HG03460 (cell line): Measurements from ENCODE around the gene MICB.
"Not testable (repeated sequence)": the region's sequence is repeated elsewhere in the genome, so short reads cannot be mapped to it uniquely, and the experiment has no call there.

Source experiments
- ATAC-seq: cut with Tn5 transposase; IDR thresholded peaks from one replicate; pipeline ENCODE4 v1.9.1; 2021; ENCODE audit not compliant: unreplicated experiment

MICB gene

DNA sequence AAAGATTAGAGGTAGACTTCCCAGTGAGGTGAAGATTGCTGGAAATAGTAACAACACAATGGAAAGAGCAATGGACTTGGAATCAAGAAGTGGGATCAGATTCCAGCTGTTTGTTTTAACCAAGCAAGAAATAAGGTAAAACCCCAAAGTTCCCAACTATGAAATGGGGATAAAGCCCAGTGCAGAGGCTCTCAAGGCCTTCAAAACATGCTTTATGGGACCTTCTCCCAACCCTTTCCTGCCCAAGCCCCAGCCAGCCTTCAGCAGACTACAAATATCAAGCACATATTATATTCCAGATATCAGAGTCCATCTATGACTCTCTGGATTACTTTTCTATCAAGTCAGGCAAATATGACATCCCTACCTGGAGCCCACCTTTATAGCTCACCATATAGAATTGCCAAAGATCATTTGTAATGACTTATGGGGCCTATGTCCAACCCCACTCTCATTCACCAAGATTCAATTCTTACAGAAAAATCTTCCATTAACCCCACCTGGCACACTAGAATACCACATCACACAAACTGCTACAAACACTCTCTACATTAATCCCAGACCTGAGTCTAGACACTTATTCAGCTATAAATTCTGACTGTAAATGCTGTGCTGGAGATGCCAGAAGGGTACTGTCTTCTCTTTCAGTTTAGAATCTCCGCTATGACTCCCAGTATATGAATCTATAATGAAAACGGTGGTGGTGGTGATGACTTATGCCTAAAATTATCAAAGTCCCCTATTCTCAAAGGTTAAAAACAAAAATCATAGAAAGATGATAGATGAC is 37.8 kb downstream of the MICB start:
- no peak for ATAC-seq

DNA sequence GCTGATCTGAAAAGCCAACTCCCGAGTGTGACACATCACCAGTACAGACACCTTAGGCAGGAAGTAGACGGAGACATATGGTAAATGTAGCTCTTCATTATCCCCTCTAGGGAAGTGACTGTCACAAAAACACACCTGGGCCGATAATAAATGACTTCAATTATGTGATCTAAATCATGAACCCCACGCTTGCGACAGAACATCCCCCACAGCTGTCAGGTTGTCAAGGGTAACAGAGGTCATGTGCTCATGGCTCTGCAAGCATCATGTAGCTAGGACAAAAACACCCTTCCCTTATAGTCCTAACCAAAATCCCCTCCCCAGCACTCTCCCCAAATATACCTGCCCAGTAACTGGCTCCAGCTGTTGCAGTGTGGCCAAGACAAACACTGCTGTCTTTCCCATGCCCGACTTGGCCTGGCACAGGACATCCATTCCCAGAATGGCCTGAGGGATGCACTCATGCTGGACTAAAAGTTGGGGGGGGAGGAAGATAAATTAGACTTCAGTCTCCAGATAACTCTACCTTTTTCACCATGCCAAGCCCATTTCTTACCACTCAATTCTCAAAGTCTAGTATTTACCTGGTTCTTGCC is 41.0 kb downstream of the MICB start:
- ATAC-seq = no peak

DNA sequence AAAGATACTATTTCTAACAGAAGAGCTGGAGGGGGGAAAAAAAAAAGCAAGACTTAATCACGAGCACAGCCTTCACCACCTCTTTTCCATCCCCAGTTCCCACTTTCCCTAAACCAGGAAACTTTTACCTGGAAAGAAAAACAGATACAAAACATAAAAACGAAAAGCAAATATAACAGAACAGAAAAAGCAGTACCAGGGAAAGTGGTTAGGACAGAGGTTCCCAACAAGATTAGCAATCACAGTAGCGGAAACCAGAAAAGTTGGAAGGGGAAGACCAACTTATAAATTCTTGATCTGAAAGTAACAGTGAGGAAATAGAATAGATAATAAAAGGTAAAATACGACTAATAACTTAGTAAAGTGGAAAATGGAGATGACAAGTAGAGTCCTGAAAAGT is 42.7 kb downstream of the MICB start:
- no peak for ATAC-seq

DNA sequence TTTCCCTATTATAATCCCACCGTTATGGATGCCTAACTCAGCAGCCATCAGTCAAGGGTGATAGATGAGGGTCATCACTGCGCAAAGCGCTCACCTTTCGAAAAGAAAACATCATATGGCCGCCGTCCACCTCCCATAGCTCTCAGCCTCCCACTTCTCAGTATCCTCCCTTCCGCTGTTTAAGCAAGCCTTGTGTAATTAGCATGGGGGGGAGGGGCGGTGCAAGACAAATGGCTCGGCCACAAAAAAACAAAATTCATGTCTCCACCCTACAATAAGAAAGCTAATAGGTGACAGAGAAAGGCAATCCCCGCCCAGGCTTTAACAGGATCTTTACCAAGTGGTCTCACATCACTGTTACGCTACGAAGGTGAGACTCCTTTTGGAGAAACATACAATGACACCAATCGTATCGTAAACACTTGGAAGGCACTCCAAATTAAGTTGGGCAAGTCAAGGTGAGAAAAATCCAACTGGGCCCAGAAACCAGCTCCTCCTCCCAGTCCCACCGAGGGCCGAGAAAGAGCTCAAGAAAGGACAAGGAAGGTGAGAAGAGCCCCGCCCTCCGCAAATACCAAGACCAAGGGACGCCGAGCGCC is 43.2 kb downstream of the MICB start:
- ATAC-seq = no peak

DNA sequence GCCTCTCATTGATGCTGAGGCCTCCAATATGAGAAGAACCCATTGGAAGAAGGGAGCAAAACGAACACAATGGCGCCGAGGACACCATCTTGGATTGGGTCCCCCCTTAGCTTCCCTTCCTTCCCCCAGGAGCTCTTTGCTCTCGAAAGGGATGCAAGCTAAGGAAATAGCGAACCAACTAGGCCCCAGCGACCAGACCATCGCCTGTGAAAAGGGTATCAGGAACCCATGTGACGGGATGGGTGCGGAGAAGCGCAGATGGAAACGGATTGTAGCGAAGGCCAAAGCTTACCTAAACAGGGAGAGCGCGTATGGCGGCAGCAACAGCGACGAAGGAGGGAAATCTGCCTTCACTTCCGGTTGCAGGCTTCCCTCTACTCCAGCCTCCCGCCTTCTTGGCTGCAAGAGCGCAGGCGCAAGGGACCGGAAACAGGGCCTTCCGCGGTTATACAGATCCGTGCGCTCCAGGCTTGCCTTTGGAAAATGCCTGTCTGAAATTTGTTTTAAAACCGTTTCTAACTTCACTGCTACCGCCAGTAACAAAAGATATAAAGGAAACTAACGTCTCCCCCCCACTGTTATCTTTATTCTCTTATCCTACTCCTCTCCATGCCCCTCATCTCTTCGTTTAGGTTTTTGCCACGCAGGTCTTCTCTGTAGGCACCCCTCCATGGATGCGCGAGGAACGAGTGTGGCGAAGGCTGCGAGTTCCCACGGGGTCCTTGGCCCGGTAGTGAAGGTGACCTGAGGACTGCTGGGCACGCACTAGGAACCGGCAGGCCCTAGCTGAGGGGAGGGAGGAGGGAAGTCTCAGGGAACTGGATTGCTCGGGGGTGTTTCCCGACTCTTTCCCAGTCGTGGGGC is 43.9 kb downstream of the MICB start, which contains the start of gene DDX39B:
Gene DDX39B (minus strand): TSS at position 346 of the 864 bp plus-strand sequence. CDS start 1,471 bp downstream, outside the sequence.
- ATAC-seq = peak; percentile 63

DNA sequence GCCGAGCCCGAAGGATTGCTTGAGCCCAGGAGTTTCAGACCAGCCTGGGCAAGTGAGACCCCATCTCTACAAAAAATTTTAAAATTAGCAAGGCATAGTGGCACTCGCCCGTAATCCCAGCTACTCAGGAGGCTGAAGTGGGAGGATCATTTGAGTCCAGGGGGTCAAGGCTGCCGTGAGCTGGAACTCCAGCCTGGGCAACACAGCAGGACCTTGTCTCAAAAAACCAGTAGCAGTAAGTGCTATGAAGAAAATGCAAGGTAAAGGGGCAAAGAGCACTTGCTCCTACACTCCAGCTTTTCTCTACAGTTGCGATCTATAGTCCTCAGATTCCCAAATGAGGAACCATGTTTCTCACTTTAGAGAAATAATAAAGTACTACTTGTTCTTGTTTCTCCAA is 45.7 kb downstream of the MICB start:
- no peak for ATAC-seq

DNA sequence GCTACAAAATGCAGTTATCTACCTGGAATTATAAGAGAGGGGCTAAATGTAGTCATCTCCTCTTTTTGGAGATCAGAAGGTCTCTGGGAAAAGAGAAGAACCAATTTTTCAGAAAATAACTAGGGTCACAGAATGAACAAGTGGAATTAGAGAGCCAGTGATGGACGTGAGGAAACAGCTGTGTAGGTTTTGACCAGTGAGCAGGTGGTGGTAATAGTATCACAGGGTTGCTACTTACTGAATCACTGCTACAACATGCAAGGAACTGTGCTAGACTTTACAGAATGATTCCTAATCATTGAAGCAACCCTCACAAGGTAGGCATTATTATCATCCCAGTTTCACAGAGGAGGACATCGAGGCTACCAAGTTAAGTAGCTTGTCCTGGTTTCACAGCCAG is 46.7 kb downstream of the MICB start:
- ATAC-seq = no peak

DNA sequence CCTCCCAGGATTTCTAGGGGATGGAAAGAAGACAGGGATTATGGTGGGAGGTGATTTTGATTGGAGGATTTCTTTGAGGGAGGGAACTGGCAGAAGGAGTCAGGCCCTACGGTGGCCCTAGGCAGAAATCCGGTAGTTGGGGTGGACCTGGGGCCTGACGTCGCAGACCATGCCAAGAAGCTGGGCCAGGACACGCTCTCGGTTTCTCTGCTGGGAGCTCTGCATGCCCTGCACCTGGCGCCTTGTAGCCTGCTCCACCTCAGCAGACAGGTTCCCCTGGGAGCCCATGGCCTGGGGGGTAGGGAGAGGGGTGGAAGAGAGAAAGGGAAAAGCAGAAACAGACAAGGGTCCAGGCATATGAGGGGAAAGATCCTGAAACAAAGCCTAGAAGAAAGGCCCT is 47.3 kb downstream of the MICB start:
- no peak for ATAC-seq

DNA sequence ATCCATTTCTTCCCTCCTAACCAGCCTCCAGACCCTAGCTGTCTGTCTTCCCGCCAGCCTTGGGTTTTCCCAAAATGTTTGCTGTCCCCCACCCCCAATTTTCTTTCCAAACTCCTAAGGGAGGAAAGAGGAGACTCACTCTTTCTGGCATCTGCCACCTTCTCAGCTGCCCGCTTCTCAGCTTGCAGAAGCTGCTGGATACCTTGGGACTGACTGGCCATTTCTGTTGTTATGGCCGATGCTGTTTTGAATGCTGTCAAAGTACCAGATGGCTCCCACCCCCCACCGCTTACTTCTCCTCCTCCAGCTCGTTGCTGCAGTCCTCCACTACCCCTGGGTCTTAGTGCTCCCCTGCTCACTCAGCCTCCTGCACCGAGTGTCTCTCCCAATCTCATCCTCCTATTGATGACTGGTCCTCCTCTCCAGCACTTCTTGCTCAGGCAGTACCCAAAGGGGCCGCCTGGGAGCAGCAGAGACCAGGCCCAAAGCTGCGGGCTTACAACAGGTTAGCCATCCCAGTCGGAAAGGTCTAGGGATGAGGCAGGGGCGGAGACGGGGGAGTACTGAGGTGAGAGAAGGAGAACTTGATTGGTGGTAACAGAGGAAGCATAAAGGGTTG is 48.5 kb downstream of the MICB start, which contains the start of gene ATP6V1G2:
Gene ATP6V1G2 (minus strand): TSS at position 270 of the 619 bp plus-strand sequence. CDS start 49 bp downstream, at position 221.
- peak; percentile 46 for ATAC-seq

DNA sequence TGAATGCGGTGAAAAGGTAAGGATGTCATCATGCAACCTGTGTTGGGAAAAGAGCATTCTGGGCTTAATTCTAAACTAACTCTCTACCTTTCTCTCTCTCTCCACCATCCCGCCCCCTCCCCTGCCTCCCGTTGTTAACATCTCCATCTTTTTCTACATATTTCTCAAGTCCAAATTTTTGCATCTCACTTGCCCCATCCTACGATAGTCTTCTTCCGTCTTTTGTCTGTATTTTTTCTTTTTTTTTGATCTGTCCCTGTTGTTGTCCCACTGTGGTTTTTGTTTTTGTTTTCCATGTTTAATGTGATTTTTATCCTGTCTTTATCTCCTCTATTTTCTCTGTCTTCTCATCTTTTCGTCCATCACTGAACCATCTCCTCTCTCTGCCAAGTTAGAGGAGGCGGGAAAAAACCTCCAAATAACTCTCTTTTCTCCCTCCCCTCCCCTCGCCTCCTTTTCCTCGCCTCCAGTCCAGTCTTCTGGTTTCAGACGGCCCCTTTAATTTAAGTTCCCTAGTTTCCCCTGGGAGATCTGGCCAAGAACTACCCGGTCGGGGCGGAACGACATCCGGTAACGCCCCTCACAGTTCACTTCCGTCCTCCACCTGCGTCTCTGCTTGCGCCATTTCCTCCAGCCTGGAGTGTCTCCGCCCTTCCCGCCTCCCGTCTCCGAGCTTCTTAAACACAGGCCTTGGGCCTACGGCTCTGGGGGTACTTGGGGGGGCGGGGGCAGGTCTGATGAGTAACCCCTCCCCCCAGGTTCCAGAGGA is 49.2 kb downstream of the MICB start, which contains the start of gene NFKBIL1:
Gene NFKBIL1 (plus strand): TSS at position 651 of the 769 bp plus-strand sequence. CDS start 87 bp downstream, at position 738.
- peak; percentile 73 for ATAC-seq

DNA sequence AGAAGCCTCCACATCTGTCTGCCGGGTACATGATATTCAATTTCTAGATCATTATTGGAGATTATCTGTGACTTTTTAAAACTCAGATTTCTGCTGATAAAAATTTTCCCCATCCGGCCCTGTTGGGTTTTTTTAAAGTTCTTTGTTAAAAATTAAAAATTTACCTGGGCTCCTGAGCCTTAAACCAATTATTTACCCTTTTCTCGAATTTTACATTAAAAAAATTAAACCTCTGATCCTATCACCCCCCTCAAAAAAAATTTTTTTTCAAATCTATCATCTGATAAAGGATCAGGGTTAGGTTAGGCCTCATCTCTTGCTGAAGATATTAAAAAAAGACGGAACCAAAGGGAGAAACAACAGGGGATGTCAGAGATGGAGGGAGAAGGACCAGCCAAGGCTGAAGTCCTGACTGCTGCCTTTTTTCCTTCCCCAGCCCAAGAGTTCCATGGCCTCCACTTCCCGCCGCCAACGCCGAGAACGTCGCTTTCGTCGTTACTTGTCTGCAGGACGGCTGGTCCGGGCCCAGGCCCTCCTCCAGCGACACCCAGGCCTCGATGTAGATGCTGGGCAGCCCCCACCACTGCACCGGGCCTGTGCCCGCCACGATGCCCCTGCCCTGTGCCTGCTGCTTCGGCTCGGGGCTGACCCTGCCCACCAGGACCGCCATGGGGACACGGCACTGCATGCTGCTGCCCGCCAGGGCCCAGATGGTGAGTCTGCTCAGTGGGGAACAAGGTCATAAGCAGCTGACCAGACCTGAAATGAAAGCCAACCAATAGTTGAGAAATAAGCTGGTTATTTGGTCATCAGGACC is 50.0 kb downstream of the MICB start:
- ATAC-seq = no peak

DNA sequence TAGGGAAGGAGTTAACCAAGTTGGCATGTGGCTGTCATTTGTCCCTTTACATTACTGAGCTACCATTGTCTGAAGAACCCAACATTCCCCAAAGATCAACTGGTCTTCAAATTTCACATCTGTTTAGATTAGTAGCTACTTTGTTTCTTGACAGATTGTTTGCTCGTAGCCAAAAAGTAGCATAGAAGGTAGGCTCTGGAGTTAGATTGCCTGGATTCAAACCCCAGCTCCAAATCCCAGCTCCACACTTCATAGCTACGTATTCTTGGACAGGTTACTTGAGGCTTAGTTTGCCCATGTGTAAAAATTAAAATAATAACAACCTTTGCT is 50.6 kb downstream of the MICB start:
- ATAC-seq = no peak

DNA sequence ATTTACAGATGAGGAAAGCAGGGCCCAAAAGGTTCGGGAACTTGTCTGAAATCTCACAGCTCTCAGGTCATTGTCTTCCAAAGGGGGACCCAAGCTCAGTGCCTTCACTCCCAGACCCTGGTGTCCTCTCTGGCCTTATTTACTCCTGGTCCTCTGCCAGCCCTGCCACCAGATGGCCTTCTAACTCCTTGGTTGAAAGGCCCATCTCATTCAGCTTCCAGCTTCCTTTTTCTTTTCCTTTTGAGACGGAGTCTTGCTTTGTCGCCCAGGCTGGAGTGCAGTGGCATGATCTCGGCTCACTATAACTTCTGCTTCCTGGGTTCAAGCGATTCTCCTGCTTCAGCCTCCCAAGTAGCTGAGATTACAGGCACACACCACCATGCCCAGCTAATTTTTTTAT is 53.4 kb downstream of the MICB start:
- ATAC-seq = not testable (repeated sequence)

DNA sequence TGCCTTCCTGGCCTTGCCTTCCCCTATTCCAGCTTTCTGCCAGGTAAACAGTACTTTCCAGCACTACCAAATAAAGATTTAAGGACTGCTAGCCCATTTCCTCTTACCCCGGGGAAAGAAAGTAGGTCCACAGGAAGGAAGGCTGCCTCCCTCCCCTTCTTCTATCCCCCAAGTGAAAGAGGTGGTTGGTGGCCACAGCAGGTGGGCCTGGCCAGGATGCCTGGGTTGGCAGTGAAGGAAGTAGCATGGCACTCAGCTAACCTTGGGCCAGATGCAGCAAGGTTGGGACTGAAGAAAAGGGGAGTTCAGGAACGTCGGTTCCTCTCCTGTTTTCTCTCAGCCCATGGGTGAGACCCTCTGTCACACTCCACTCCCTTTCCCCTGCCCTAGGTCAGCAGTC is 58.4 kb downstream of the MICB start:
- ATAC-seq = no peak

DNA sequence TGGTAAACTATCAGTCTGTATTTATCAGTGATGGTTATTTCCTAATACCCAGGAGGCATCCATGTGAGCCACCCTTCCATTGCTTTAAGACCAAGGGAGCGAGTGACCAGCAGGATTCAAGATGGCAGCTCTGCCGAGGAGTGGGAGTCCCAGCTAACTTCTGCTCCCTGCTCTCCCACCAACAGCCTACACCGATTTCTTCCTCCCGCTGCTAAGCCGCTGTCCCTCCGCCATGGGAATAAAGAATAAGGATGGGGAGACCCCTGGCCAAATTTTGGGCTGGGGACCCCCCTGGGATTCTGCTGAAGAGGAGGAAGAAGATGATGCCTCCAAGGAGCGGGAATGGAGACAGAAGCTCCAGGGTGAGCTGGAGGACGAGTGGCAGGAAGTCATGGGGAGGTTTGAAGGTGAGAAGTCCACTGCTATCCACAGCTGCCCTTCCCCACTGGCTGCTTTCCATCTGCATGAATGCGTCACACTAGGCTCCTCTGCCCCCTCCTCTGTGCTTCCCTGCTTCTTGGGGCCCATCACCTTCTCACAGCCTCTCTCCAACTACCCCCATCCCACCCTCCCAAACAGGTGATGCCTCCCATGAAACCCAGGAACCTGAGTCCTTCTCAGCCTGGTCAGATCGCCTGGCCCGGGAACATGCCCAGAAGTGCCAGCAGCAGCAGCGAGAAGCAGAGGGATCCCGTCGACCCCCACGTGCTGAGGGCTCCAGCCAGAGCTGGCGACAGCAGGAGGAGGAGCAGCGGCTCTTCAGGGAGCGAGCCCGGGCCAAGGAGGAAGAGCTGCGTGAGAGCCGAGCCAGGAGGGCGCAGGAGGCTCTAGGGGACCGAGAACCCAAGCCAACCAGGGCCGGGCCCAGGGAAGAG is 59.7 kb downstream of the MICB start:
- ATAC-seq = no peak

DNA sequence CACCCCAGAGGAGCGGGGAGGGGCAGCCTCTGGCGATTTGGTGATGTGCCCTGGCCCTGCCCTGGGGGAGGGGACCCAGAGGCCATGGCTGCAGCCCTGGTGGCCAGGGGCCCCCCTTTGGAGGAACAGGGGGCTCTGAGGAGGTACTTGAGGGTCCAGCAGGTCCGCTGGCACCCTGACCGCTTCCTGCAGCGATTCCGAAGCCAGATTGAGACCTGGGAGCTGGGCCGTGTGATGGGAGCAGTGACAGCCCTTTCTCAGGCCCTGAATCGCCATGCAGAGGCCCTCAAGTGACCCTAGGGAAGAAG is 60.3 kb downstream of the MICB start:
- ATAC-seq = no peak

DNA sequence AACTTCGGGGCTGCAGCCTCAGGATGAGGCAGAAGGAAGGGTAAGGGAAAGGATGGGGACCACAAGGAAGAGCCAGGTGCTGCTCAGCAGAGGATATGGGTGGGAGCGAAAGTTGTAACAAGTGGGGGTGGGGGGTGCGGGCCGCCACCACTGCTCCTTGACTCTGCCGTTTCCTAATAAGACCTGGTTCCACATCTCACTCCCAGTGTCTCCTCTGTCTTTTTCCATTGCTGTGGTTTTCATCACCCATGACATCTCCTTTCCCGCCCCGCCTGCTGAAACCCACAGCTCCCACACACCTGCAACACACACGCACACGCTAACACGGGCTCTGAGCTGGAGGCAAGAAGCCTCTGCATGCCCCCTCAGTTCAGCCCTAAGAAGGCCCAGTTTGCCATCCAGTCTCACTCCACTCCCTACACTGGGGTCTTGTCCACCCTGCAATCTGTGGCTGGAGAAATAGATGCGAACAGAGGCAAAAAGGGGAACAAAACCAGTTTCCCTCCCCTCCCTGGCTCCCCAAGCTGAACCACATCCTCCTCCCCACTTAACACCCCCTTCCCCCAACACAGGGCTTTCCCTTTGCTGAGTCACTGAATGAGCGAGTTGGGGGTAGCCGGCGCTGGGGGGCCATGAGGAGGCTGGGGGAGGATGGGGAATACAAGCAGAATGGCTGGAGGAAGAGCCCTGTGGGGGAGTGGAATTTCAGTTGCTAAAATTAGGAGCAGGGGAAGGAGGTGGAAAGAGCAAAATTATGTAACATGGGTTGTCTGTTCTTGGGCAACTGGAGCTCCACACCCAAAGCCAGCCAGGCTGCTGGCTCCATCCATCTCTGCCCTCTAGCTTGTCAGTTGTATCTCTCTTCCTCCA is 60.9 kb downstream of the MICB start:
- ATAC-seq = no peak
